22Rv1 (cell line): Measurements from ENCODE around the gene XXYLT1.
"Not testable (repeated sequence)": the region's sequence is repeated elsewhere in the genome, so short reads cannot be mapped to it uniquely, and the experiment has no call there.

Experiments used
- H3K27ac ChIP-seq: fragments of 450-650 bp; 2 replicates; pipeline ENCODE4 v1.5.1; 2017
- ZFX ChIP-seq: fragments of 450-650 bp; IDR thresholded peaks from 2 replicates; pipeline ENCODE4 v1.6.1; 2017; ENCODE audit warnings: antibody characterized with exemption, borderline replicate concordance
- TF ChIP-seq, protein P1 (sequence below): fragments of 450-650 bp; IDR thresholded peaks from 2 replicates; pipeline ENCODE4 v1.5.1; 2017; ENCODE audit warnings: mild to moderate bottlenecking

Gene XXYLT1

DNA sequence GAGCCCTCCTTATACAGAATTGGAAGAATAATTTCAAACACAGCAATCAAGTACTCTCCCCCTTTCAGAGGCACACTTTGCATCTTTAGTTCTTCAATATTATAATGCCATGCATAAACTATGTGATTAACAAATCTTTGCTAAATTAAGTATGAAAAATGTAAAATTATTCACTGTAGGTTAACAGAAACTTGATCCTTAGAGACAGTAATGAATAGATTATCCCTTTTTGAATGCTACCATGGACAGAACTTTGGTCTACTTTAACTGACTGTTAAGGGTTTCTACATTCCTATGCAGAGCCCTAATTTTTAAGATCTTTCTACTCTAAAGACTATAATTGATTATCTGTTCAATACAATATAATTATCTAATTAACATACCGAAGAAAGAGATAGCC is 25.7 kb upstream of the XXYLT1 start:
- no peak overlapping the region for H3K27ac ChIP-seq
- TF ChIP-seq, protein P1, sequence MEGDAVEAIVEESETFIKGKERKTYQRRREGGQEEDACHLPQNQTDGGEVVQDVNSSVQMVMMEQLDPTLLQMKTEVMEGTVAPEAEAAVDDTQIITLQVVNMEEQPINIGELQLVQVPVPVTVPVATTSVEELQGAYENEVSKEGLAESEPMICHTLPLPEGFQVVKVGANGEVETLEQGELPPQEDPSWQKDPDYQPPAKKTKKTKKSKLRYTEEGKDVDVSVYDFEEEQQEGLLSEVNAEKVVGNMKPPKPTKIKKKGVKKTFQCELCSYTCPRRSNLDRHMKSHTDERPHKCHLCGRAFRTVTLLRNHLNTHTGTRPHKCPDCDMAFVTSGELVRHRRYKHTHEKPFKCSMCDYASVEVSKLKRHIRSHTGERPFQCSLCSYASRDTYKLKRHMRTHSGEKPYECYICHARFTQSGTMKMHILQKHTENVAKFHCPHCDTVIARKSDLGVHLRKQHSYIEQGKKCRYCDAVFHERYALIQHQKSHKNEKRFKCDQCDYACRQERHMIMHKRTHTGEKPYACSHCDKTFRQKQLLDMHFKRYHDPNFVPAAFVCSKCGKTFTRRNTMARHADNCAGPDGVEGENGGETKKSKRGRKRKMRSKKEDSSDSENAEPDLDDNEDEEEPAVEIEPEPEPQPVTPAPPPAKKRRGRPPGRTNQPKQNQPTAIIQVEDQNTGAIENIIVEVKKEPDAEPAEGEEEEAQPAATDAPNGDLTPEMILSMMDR = no peak
- no peak for TF ChIP-seq ZFX

DNA sequence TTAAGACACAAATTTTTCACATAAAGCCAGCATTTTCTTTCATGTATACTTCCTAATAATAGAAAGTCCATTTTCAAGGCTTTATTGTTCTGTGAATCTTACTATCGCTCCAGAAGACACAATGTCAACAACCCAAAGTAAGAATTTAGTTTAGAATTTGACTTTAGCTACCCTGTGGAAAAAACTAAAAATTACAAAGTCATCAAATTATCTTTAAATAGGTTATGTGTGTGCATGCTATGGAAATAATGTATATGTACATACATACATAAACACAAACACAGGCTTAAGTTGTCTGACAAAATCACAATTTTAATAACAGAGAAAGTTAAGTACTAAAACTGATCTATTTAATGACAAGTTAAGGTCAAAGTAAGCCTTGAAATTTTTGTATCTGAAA is 20.2 kb upstream of the XXYLT1 start:
- TF ChIP-seq, protein P1 = no peak
- TF ChIP-seq ZFX = no peak
- no peak overlapping the region for H3K27ac ChIP-seq

DNA sequence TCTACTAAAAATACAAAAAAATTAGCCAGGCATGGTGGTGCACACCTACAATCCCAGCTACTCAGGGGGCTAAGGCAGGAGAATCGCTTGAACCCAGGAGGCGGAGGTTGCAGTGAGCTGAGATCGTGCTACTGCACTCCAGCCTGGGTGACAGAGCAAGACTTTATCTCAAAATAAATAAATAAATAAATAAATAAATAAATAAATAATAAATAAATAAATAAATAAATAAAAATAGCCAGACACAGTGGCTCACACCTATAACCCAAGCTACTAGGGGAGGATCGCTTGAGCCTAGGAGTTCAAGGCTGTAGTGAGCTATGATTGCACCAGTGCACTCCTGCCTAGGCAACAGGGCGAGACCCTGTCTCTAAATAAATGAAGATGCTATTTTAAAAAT is 19.7 kb upstream of the XXYLT1 start:
- H3K27ac ChIP-seq = not testable (repeated sequence)

DNA sequence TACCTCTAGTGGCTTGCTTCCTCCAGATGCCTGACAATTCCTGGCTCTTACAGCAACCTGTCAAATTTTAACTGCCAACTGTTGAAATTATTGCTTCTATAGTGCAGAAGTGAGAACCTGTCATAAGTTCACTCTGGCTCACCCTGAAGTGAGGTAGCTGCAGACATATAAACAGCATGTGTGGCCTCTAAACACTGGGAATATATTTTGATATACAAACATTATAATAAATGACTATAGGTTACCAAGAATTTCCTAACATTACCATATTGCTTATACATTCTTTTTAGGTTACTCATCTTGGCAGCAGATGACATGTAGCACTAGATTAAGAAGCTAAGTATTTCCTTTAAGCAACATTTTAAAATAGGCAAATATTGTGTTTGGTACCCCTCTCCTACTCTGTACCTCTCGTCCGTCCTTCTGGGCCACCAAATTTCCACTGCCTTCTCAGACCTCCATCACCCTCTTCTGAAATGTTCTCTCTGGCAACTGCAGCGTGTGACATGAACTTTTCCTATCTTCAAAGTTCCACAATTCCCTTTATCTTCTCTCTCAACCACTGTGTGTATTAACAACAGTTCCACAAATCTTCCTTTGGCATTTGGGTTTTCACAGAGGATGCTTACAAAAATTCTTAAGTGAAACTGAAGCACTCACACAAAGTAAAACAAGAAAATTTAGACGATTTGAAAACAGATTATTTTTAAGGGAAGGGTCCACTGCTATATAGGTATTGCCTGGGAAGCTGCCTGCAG is 15.3 kb upstream of the XXYLT1 start:
- TF ChIP-seq ZFX = no peak
- TF ChIP-seq, protein P1 = no peak
- no peak overlapping the region for H3K27ac ChIP-seq

DNA sequence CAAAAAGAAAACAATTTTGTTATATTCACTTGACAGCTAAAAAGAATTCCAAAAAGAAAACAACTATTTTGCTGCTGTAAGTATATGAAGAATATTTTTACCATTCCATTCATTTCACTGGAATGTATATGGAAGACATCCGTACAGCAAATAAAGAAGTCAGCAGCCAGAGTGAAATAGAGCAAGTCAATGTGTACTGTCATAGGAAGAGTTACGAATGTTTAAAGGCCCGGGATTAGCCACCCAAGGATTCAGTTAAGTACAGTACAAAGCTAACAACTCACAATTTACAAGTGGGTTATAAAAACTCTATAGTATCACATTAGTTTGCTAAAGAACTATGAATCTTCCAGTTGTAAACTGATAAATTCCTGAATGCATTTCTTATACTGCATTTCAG is 14.4 kb upstream of the XXYLT1 start:
- no peak for TF ChIP-seq ZFX
- TF ChIP-seq, protein P1 = no peak
- H3K27ac ChIP-seq = no peak overlapping the region

DNA sequence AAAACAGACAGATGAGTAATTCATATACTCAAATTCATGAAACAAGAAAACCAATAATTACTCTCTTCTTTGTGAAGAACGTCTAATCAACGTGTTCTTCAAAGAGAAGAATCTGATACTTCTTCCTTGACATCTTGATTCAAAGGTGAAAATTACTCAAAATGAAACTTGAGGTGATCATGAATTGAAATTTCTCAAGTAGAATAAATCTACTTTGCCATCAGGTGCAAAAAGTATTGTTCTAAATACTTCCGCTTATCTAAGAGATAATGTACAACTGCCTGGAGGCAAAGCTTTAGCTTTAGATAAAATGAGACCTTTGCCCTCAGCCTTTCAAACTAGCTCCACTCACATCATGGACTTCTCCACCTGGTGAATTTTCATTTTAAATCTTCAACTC is 13.9 kb upstream of the XXYLT1 start:
- no peak for TF ChIP-seq ZFX
- TF ChIP-seq, protein P1 = no peak
- H3K27ac ChIP-seq = no peak overlapping the region

DNA sequence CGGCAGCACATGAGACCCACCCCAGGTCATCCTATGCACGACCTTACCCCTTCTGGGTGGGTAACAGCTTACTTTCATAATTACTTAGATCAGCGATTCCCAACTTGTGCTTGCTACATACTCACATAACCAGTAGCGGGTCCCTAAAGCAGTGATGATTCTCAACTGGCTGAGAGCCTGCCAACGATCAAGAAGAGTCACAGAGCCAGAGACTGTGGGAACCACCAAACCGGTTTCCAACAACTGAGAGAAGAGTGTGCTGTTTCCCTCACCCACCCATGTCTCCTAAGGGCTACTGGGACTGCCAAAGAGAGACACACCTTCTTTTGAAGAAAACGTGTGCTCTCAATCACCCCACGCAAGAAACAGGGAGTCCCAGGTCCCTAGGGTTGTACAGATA is 12.0 kb upstream of the XXYLT1 start:
- TF ChIP-seq, protein P1 = no peak
- no peak for TF ChIP-seq ZFX
- no peak overlapping the region for H3K27ac ChIP-seq
